Astrocyte (in vitro differentiated cells and primary cell): ENCODE data around the gene MOV10. TPM values are rescaled to one million over a fixed set of nuclear protein-coding genes. Genes with fewer than 3 reads are reported as not detected.

Experiments used
- DNase-seq: peaks from one replicate; pipeline ENCODE4 v3.0.0-alpha.2; 2010; ENCODE audit warnings: low read depth
- FAIRE-seq: peaks from 2 replicates; lab custom pipeline; 2011; peaks lifted over from hg19 to GRCh38; lab: Jason Lieb, UNC
- H2AFZ ChIP-seq: 2 replicates; pipeline ENCODE4 v1.6.0; 2012; ENCODE audit warnings: low read depth, low read length, inconsistent platforms
- H3K27ac ChIP-seq: 2 replicates; pipeline ENCODE4 v1.5.1; 2011; ENCODE audit warnings: low read depth, low read length, inconsistent platforms
- H3K27me3 ChIP-seq: 2 replicates; pipeline ENCODE4 v1.6.0; 2011; ENCODE audit warnings: low read length, inconsistent platforms; ENCODE audit not compliant: insufficient read depth
- H3K36me3 ChIP-seq: 2 replicates; pipeline ENCODE4 v1.5.1; 2011; ENCODE audit warnings: low read length, inconsistent platforms; ENCODE audit not compliant: insufficient read depth
- H3K4me1 ChIP-seq: 2 replicates; pipeline ENCODE4 v1.5.1; 2011; ENCODE audit warnings: low read length, inconsistent platforms; ENCODE audit not compliant: insufficient read depth
- H3K4me2 ChIP-seq: 2 replicates; pipeline ENCODE4 v1.6.0; 2012; ENCODE audit warnings: low read length, inconsistent platforms
- H3K4me3 ChIP-seq: 2 replicates; pipeline ENCODE4 v1.5.1; 2011; ENCODE audit warnings: low read depth, mild to moderate bottlenecking, low read length, inconsistent platforms; ENCODE audit not compliant: insufficient read depth
- H3K79me2 ChIP-seq: 2 replicates; pipeline ENCODE4 v1.6.0; 2012; ENCODE audit warnings: mild to moderate bottlenecking, low read length, inconsistent platforms; ENCODE audit not compliant: insufficient read depth
- H3K9ac ChIP-seq: 2 replicates; pipeline ENCODE4 v1.6.0; 2012; ENCODE audit warnings: mild to moderate bottlenecking, low read length, inconsistent platforms
- H3K9me3 ChIP-seq: 2 replicates; pipeline ENCODE4 v1.5.1; 2012; ENCODE audit warnings: low read depth, mild to moderate bottlenecking, low read length, inconsistent platforms; ENCODE audit not compliant: insufficient read depth
- H4K20me1 ChIP-seq: 2 replicates; pipeline ENCODE4 v1.6.0; 2012; ENCODE audit warnings: low read length, inconsistent platforms; ENCODE audit not compliant: insufficient read depth
- H3K27ac Mint-ChIP-seq: one replicate; pipeline ENCODE4 v1.8.0; 2021; ENCODE audit warnings: mild to moderate bottlenecking, mixed read lengths; ENCODE audit not compliant: unreplicated experiment
- H3K27me3 Mint-ChIP-seq: one replicate; pipeline ENCODE4 v1.8.0; 2021; ENCODE audit warnings: low read depth, mixed read lengths; ENCODE audit not compliant: unreplicated experiment
- H3K36me3 Mint-ChIP-seq: one replicate; pipeline ENCODE4 v1.8.0; 2021; ENCODE audit warnings: low read depth, mixed read lengths; ENCODE audit not compliant: unreplicated experiment
- H3K4me1 Mint-ChIP-seq: one replicate; pipeline ENCODE4 v1.8.0; 2021; ENCODE audit warnings: low read depth, mixed read lengths; ENCODE audit not compliant: unreplicated experiment
- H3K4me3 Mint-ChIP-seq: one replicate; pipeline ENCODE4 v1.8.0; 2021; ENCODE audit warnings: mild to moderate bottlenecking, moderate library complexity, mixed read lengths; ENCODE audit not compliant: unreplicated experiment
- H3K9me3 Mint-ChIP-seq: one replicate; pipeline ENCODE4 v1.8.0; 2021; ENCODE audit warnings: mild to moderate bottlenecking, mixed read lengths; ENCODE audit not compliant: unreplicated experiment
- CTCF ChIP-seq: IDR thresholded peaks from 2 replicates; pipeline ENCODE4 v1.5.1; 2011; ENCODE audit warnings: low read depth, mild to moderate bottlenecking, inconsistent platforms, low read length, moderate library complexity; ENCODE audit not compliant: insufficient read depth
- EZH2 ChIP-seq: IDR thresholded peaks from 2 replicates; pipeline ENCODE4 v1.6.1; 2012; ENCODE audit warnings: mild to moderate bottlenecking, low read length, inconsistent platforms; ENCODE audit not compliant: insufficient read depth
- total RNA-seq: library from RNA; stranded (reverse); gene quantifications from 2 replicates; pipeline ENCODE4 v1.2.1, GENCODE V29; 2021

Gene MOV10
- total RNA-seq, 1 donor from 2014 or later: 121 TPM

DNA sequence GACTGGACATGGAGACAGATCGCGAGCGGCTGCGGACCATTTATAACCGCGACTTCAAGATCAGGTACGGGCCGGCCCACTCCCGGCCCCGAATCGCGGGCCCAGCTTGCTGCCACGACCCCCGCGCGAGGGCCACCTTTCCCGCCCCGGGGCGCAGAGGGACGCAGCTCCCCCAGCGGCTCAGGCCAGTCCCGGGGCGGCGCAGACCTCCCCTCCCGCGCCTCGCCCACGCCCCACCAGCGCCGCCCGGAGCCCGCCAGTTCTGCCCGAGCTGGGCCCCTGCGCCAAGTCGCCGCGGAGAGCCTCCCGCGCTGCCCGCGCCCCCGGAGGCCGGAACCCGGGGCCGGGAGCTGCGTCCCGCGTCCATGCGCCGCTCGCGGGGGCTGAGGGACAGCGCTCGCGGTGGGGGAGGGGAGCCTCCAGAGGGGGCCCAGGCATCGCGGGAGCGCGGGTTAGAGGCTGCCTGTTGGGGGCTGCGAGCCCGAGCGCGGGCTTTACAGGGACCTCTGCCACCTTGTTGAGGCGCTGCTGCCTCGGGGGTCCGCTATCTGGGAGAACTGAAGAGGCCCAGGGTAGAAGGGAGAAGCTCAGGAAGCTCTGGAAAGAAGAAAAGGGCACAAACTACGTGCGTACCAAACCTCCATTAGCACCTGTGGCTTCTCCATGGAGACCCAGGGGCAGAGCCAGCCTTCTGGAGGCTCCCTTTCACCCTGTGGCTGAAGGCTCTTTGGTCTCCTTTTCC is 698 bp downstream of the MOV10 start:
- H3K79me2 ChIP-seq: peaks cover 51% of the 10 kb centered on the region
- DNase-seq: peak; percentile 10
- H3K27me3 ChIP-seq: no peaks in the 10 kb centered on the region
- Mint-ChIP-seq H3K27ac (peak overlapping the region; percentile 95), H3K9me3 (no peaks in the 10 kb centered on the region), H3K36me3 (peaks cover 5% of the 10 kb centered on the region), H3K4me3 (peak overlapping the region; percentile 95), H3K4me1 (peaks cover 29% of the 10 kb centered on the region), H3K27me3 (no peaks in the 10 kb centered on the region)
- FAIRE-seq: no peak
- H3K4me1 ChIP-seq: peaks cover 19% of the 10 kb centered on the region
- peak overlapping the region; percentile 85 for H3K4me3 ChIP-seq
- peaks cover 20% of the 10 kb centered on the region for H3K36me3 ChIP-seq
- TF ChIP-seq CTCF: no peak
- TF ChIP-seq EZH2: no peak
- no peaks in the 10 kb centered on the region for H3K9me3 ChIP-seq
- H3K9ac ChIP-seq: peak overlapping the region; percentile 91
- H4K20me1 ChIP-seq: peaks cover 28% of the 10 kb centered on the region
- H2AFZ ChIP-seq: peak overlapping the region; percentile 31
- H3K4me2 ChIP-seq: peak overlapping the region; percentile 97
- peak overlapping the region; percentile 86 for H3K27ac ChIP-seq

GRCh38 chr1:112675728-112676381 is 1.4 kb downstream of the MOV10 start:
- no peak for FAIRE-seq
- Mint-ChIP-seq H3K4me1 (peaks cover 29% of the 10 kb centered on the region), H3K27ac (peak overlapping the region; percentile 28), H3K9me3 (no peaks in the 10 kb centered on the region), H3K36me3 (peaks cover 4% of the 10 kb centered on the region), H3K4me3 (peak overlapping the region; percentile 84), H3K27me3 (no peaks in the 10 kb centered on the region)
- peaks cover 53% of the 10 kb centered on the region for H3K79me2 ChIP-seq
- peaks cover 15% of the 10 kb centered on the region for H3K36me3 ChIP-seq
- no peaks in the 10 kb centered on the region for H3K27me3 ChIP-seq
- DNase-seq: no peak
- H3K27ac ChIP-seq: peak overlapping the region; percentile 86
- H3K4me2 ChIP-seq: peak overlapping the region; percentile 97
- peak overlapping the region; percentile 85 for H3K4me3 ChIP-seq
- no peaks in the 10 kb centered on the region for H3K9me3 ChIP-seq
- peaks cover 19% of the 10 kb centered on the region for H3K4me1 ChIP-seq
- TF ChIP-seq CTCF (no peak), EZH2 (no peak)
- H3K9ac ChIP-seq: peak overlapping the region; percentile 91
- H4K20me1 ChIP-seq: peaks cover 30% of the 10 kb centered on the region
- H2AFZ ChIP-seq: peak overlapping the region; percentile 31

- Histone ChIP-seq H3K27ac (no peak overlapping the region), H3K4me2 (peak overlapping the region; percentile 97), H3K9ac (no peak overlapping the region), H3K36me3 (peaks cover 9% of the 10 kb centered on the region), H2AFZ (no peak overlapping the region), H4K20me1 (peaks cover 31% of the 10 kb centered on the region), H3K9me3 (no peaks in the 10 kb centered on the region), H3K79me2 (peaks cover 54% of the 10 kb centered on the region), H3K27me3 (no peaks in the 10 kb centered on the region), H3K4me1 (peaks cover 19% of the 10 kb centered on the region), H3K4me3 (no peak overlapping the region)
- peaks cover 5% of the 10 kb centered on the region for H3K36me3 Mint-ChIP-seq
- H3K4me3 Mint-ChIP-seq: peak overlapping the region; percentile 84
- H3K4me1 Mint-ChIP-seq: peaks cover 29% of the 10 kb centered on the region
- FAIRE-seq: no peak
- TF ChIP-seq CTCF (no peak), EZH2 (no peak)
- no peak for DNase-seq
- H3K27ac Mint-ChIP-seq: peak overlapping the region; percentile 37
- no peaks in the 10 kb centered on the region for H3K27me3 Mint-ChIP-seq
- no peaks in the 10 kb centered on the region for H3K9me3 Mint-ChIP-seq
Measured at GRCh38 chr1:112676543-112676942, 2.1 kb downstream of the MOV10 start.
